Transverse colon (tissue), 4 donors: ENCODE measurements around the gene LORICRIN. TPM values are rescaled to one million over a fixed set of nuclear protein-coding genes. Genes with fewer than 3 reads are reported as not detected.

Experiments
- DNase-seq: peaks from one replicate; pipeline ENCODE4 v3.0.0-alpha.2; 2019
- H3K27ac ChIP-seq, 4 donors: fragments of 200-600 bp; sonication (generic); 2 replicates each; pipeline ENCODE4 v1.5.1; 2016 to 2018; ENCODE audit warnings: inconsistent platforms in 4 of 4
- H3K27me3 ChIP-seq: fragments of 200-600 bp; sonication (generic); 2 replicates; pipeline ENCODE4 v1.5.1; 2017; ENCODE audit warnings: inconsistent platforms
- H3K36me3 ChIP-seq, 4 donors: fragments of 200-600 bp; sonication (generic); 2 replicates each; pipeline ENCODE4 v1.5.1; 2017 to 2019; ENCODE audit warnings: inconsistent platforms in 4 of 4
- H3K4me1 ChIP-seq, 4 donors: fragments of 200-600 bp; sonication (generic); 2 replicates each; pipeline ENCODE4 v1.5.1; 2017 to 2020; ENCODE audit warnings: inconsistent platforms in 4 of 4
- H3K4me3 ChIP-seq, 4 donors: fragments of 200-600 bp; sonication (generic); 1 replicate in 1 of 4; 2 replicates in 3 of 4; pipeline versions ENCODE4 v1.5.1 to v1.6.1; 2017 to 2019; ENCODE audit warnings: inconsistent platforms in 4 of 4
- H3K9me3 ChIP-seq, 2 donors: fragments of 200-600 bp; sonication (generic); 2 replicates each; pipeline ENCODE4 v1.5.1; 2017 to 2019; ENCODE audit warnings: inconsistent platforms in 2 of 2
- CTCF ChIP-seq, 5 experiments: fragments of 200-600 bp in 3 of 5; fragments of 450-650 bp in 2 of 5; sonication (generic) in 3 of 5; IDR thresholded peaks; 1 replicate in 2 of 5; 2 replicates in 3 of 5; pipeline ENCODE4 v1.5.1; 2016 to 2017; ENCODE audit warnings: antibody characterized with exemption in 5 of 5, inconsistent platforms in 3 of 5, mild to moderate bottlenecking in 2 of 5, moderate library complexity in 1 of 5
- EP300 ChIP-seq: sonication (generic); formaldehyde crosslinking; IDR thresholded peaks from one replicate; pipeline ENCODE4 v1.6.1; 2017; ENCODE audit warnings: antibody characterized with exemption, low read depth
- POLR2A ChIP-seq: fragments of 450-650 bp; IDR thresholded peaks from one replicate; pipeline ENCODE4 v1.6.1; 2016; ENCODE audit warnings: antibody characterized with exemption, mild to moderate bottlenecking, moderate library complexity
- POLR2AphosphoS5 ChIP-seq, 3 donors: sonication (generic); formaldehyde crosslinking; IDR thresholded peaks; one replicate each; pipeline ENCODE4 v1.6.1; 2016; ENCODE audit warnings: antibody characterized with exemption in 3 of 3
- WGBS, 2 donors: methylation state at CpG; one replicate each; pipeline ENCODE4 v1.1.5; 2018; ENCODE audit warnings: low coverage in 1 of 2; 5-methylcytosine and 5-hydroxymethylcytosine counted together
- in situ Hi-C, 4 donors: fragments of 200-750 bp; cut with MboI; loops; one replicate each; pipeline versions ENCODE4 v1.15.0 to v1.15.1; 2017; ENCODE audit warnings: low sequenced_read_pairs in 3 of 4, low pct_ligation_motif_present in 1 of 4, low pct_unique_long_range_greater_than_20kb in 1 of 4
- intact Hi-C: fragments of 100-400 bp; cut with DNase I; formaldehyde crosslinking; loops from one replicate; pipeline ENCODE4 v1.15.1; 2023; ENCODE audit warnings: low total_unique reads
- total RNA-seq, 4 donors: library from RNA; depleted of rRNA; stranded (reverse); fragments of >200 nt; gene quantifications; one replicate each; pipeline ENCODE4 v1.1.0, GENCODE V29; 2016

LORICRIN gene
- total RNA-seq, 4 donors from 2014 or later, result not detected

- no peak overlapping the region for H3K27ac ChIP-seq
- 83 to 85% methylated on average over 1 of the region's 1 CpG for WGBS, 2 donors
- DNase-seq, result no peak
- H3K4me1 ChIP-seq, result no peaks in the 10 kb centered on the region
- no peak for TF ChIP-seq POLR2A
- TF ChIP-seq EP300, result no peak
- TF ChIP-seq POLR2AphosphoS5 (IDR thresholded peaks at IDR 0.05), result no peak
- TF ChIP-seq CTCF (IDR thresholded peaks at IDR 0.05), result no peak
- no peaks in the 10 kb centered on the region for H3K9me3 ChIP-seq
- no peaks in the 10 kb centered on the region for H3K27me3 ChIP-seq
- in situ Hi-C loops (no loop called here), intact Hi-C loops (no loop called here)
- no peaks in the 10 kb centered on the region for H3K36me3 ChIP-seq
- no peak overlapping the region for H3K4me3 ChIP-seq
These were observed 17.3 kb upstream of the LORICRIN start for GRCh38 chr1:153242160-153242559.

GRCh38 chr1:153245466-153245865, 14.0 kb upstream of the LORICRIN start:
- H3K27me3 ChIP-seq, result no peaks in the 10 kb centered on the region
- in situ Hi-C loops (no loop called here), intact Hi-C loops (no loop called here)
- no peak overlapping the region for H3K4me3 ChIP-seq
- no peaks in the 10 kb centered on the region for H3K4me1 ChIP-seq
- WGBS, 2 donors, result 82% methylated on average over 4 of the region's 4 CpGs; no CpG with 5 or more reads in 1 of the 2 donors
- H3K27ac ChIP-seq, result no peak overlapping the region
- no peaks in the 10 kb centered on the region for H3K36me3 ChIP-seq
- H3K9me3 ChIP-seq, result no peaks in the 10 kb centered on the region
- TF ChIP-seq CTCF (IDR thresholded peaks at IDR 0.05), result no peak
- TF ChIP-seq POLR2A, result no peak
- no peak for TF ChIP-seq EP300
- TF ChIP-seq POLR2AphosphoS5 (IDR thresholded peaks at IDR 0.05), result no peak
- DNase-seq, result no peak

GRCh38 chr1:153246018-153246417, 13.5 kb upstream of the LORICRIN start:
- Histone ChIP-seq H3K36me3 (no peaks in the 10 kb centered on the region), H3K9me3 (no peaks in the 10 kb centered on the region), H3K4me1 (no peaks in the 10 kb centered on the region), H3K27me3 (no peaks in the 10 kb centered on the region), H3K4me3 (no peak overlapping the region), H3K27ac (no peak overlapping the region)
- in situ Hi-C loops, result no loop called here
- intact Hi-C loops, result no loop called here
- TF ChIP-seq EP300 (no peak), POLR2A (no peak), CTCF (IDR thresholded peaks at IDR 0.05) (no peak), POLR2AphosphoS5 (IDR thresholded peaks at IDR 0.05) (no peak)
- WGBS, 2 donors, result 75% methylated on average over 1 of the region's 1 CpG; no CpG with 5 or more reads in 1 of the 2 donors
- DNase-seq, result no peak

- TF ChIP-seq POLR2A, result no peak
These were observed 12.7 kb upstream of the LORICRIN start for GRCh38 chr1:153246825-153247224.

GRCh38 chr1:153248176-153248879, 11.2 kb upstream of the LORICRIN start:
- WGBS, 2 donors, result 67 to 72% methylated on average over 1 to 5 of the region's 5 CpGs

More at GRCh38 chr1:153246825-153247224, 12.7 kb upstream of the LORICRIN start:
- Histone ChIP-seq H3K9me3 (no peaks in the 10 kb centered on the region), H3K4me1 (no peaks in the 10 kb centered on the region), H3K27ac (no peak overlapping the region), H3K4me3 (no peak overlapping the region), H3K36me3 (no peaks in the 10 kb centered on the region), H3K27me3 (no peaks in the 10 kb centered on the region)
- WGBS, 2 donors, result 88% methylated on average over 2 of the region's 2 CpGs; no CpG with 5 or more reads in 1 of the 2 donors
- no peak for DNase-seq
- in situ Hi-C loops, result no loop called here
- intact Hi-C loops, result no loop called here

More at GRCh38 chr1:153248176-153248879, 11.2 kb upstream of the LORICRIN start:
- Histone ChIP-seq H3K36me3 (no peaks in the 10 kb centered on the region), H3K27ac (no peak overlapping the region), H3K9me3 (no peaks in the 10 kb centered on the region), H3K4me1 (no peaks in the 10 kb centered on the region), H3K4me3 (no peak overlapping the region), H3K27me3 (no peaks in the 10 kb centered on the region)
- no peak for DNase-seq
- in situ Hi-C loops, result no loop called here
- no peak for TF ChIP-seq POLR2AphosphoS5 (IDR thresholded peaks at IDR 0.05)
- no peak for TF ChIP-seq CTCF (IDR thresholded peaks at IDR 0.05)
- no peak for TF ChIP-seq POLR2A
- TF ChIP-seq EP300, result no peak
- intact Hi-C loops, result no loop called here
